HAP-1 (cell line): ENCODE data around the gene HEMK1.
A peak's percentile ranks its signal among the peaks of the same experiment; 100 is the strongest.

Experiments used
- DNase-seq, 2 experiments: peaks; one replicate each; pipeline ENCODE4 v3.0.0-alpha.2; 2016 to 2020; ENCODE audit warnings: low spot score in 2 of 2
- H3K27me3 ChIP-seq: fragments of 250-450 bp; sonication (Bioruptor Pico); 2 replicates; pipeline ENCODE4 v1.5.1; 2020; ENCODE audit warnings: low read depth, mild to moderate bottlenecking, moderate library complexity
- H3K36me3 ChIP-seq: fragments of 250-450 bp; sonication (Bioruptor Pico); replicated peaks from 2 replicates; pipeline ENCODE4 v1.5.1; 2020; ENCODE audit warnings: mild to moderate bottlenecking
- H3K4me1 ChIP-seq: fragments of 250-450 bp; sonication (Bioruptor Pico); 2 replicates; pipeline ENCODE4 v1.5.1; 2020; ENCODE audit warnings: mild to moderate bottlenecking
- H3K4me3 ChIP-seq: fragments of 250-450 bp; sonication (Bioruptor Pico); 2 replicates; pipeline ENCODE4 v1.5.1; 2020; ENCODE audit warnings: mild to moderate bottlenecking, moderate library complexity
- H3K9me3 ChIP-seq: fragments of 250-450 bp; sonication (Bioruptor Pico); 2 replicates; pipeline ENCODE4 v1.5.1; 2020; ENCODE audit warnings: mild to moderate bottlenecking, moderate library complexity
- in situ Hi-C: fragments of 300-500 bp; cut with MboI; formaldehyde crosslinking; loops from 3 replicates; pipeline ENCODE4 v1.14.3; 2020; ENCODE audit warnings: low sequenced_read_pairs, inconsistent platforms, mixed read lengths

Gene HEMK1

GRCh38 chr3:50626401-50626800, 57.1 kb downstream of the HEMK1 start:
- Histone ChIP-seq H3K4me3 (no peak overlapping the region), H3K4me1 (peaks cover 6% of the 10 kb centered on the region), H3K36me3 (peaks cover 16% of the 10 kb centered on the region), H3K27me3 (no peaks in the 10 kb centered on the region), H3K9me3 (no peaks in the 10 kb centered on the region)
- DNase-seq: no peak
- in situ Hi-C loops: no loop called here

GRCh38 chr3:50627407-50628051, 58.2 kb downstream of the HEMK1 start:
- Histone ChIP-seq H3K4me1 (peaks cover 6% of the 10 kb centered on the region), H3K36me3 (peaks cover 16% of the 10 kb centered on the region), H3K9me3 (no peaks in the 10 kb centered on the region), H3K27me3 (no peaks in the 10 kb centered on the region), H3K4me3 (no peak overlapping the region)
- in situ Hi-C loops: no loop called here
- DNase-seq: peak in 1 of 2 experiments; percentile 41

GRCh38 chr3:50628601-50629000, 59.3 kb downstream of the HEMK1 start:
- no peak for DNase-seq
- Histone ChIP-seq H3K9me3 (no peaks in the 10 kb centered on the region), H3K4me3 (no peak overlapping the region), H3K27me3 (no peaks in the 10 kb centered on the region), H3K36me3 (peaks cover 10% of the 10 kb centered on the region), H3K4me1 (peaks cover 6% of the 10 kb centered on the region)
- in situ Hi-C loops: no loop called here

- Histone ChIP-seq H3K4me3 (no peak overlapping the region), H3K36me3 (peaks cover 3% of the 10 kb centered on the region), H3K4me1 (peaks cover 1% of the 10 kb centered on the region), H3K9me3 (no peaks in the 10 kb centered on the region), H3K27me3 (no peaks in the 10 kb centered on the region)
- no peak for DNase-seq
- in situ Hi-C loops: no loop called here
These were observed 61.1 kb downstream of the HEMK1 start for GRCh38 chr3:50630394-50630793.

- DNase-seq: no peak
- no peaks in the 10 kb centered on the region for H3K27me3 ChIP-seq
- in situ Hi-C loops: no loop called here
- no peak overlapping the region for H3K4me3 ChIP-seq
- no peaks in the 10 kb centered on the region for H3K4me1 ChIP-seq
- H3K9me3 ChIP-seq: no peaks in the 10 kb centered on the region
- no peaks in the 10 kb centered on the region; the same call in 1 of the 2 replicates for H3K36me3 ChIP-seq
These were observed 61.6 kb downstream of the HEMK1 start for GRCh38 chr3:50630877-50631276.

GRCh38 chr3:50632450-50632849, 63.1 kb downstream of the HEMK1 start:
- Histone ChIP-seq H3K4me1 (no peaks in the 10 kb centered on the region), H3K27me3 (no peaks in the 10 kb centered on the region), H3K36me3 (no peaks in the 10 kb centered on the region), H3K9me3 (no peaks in the 10 kb centered on the region), H3K4me3 (no peak overlapping the region)
- in situ Hi-C loops: no loop called here
- no peak for DNase-seq

GRCh38 chr3:50633230-50633790, 64.0 kb downstream of the HEMK1 start:
- no peak for DNase-seq
- H3K36me3 ChIP-seq: no peaks in the 10 kb centered on the region
- in situ Hi-C loops: no loop called here
- no peaks in the 10 kb centered on the region for H3K9me3 ChIP-seq
- H3K27me3 ChIP-seq: no peaks in the 10 kb centered on the region
- H3K4me1 ChIP-seq: no peaks in the 10 kb centered on the region
- H3K4me3 ChIP-seq: no peak overlapping the region

- in situ Hi-C loops: no loop called here
- H3K36me3 ChIP-seq: no peaks in the 10 kb centered on the region
- H3K4me3 ChIP-seq: no peak overlapping the region
- H3K9me3 ChIP-seq: no peaks in the 10 kb centered on the region
- no peaks in the 10 kb centered on the region for H3K4me1 ChIP-seq
- DNase-seq: no peak
- H3K27me3 ChIP-seq: no peaks in the 10 kb centered on the region
These were observed 65.7 kb downstream of the HEMK1 start for GRCh38 chr3:50635066-50635465.

- in situ Hi-C loops: no loop called here
- 0 out of 2 replicates have a peak, but pooled peaks cover 4% of the 10 kb centered on the region for H3K36me3 ChIP-seq
- no peaks in the 10 kb centered on the region for H3K9me3 ChIP-seq
- H3K4me3 ChIP-seq: no peak overlapping the region
- H3K4me1 ChIP-seq: no peaks in the 10 kb centered on the region
- DNase-seq: no peak
- no peaks in the 10 kb centered on the region for H3K27me3 ChIP-seq
These were observed 67.7 kb downstream of the HEMK1 start for GRCh38 chr3:50637011-50637410.

- Histone ChIP-seq H3K4me3 (no peak overlapping the region), H3K4me1 (no peaks in the 10 kb centered on the region), H3K36me3 (peaks cover 5% of the 10 kb centered on the region; the same call in 1 of the 2 replicates), H3K9me3 (no peaks in the 10 kb centered on the region), H3K27me3 (no peaks in the 10 kb centered on the region)
- DNase-seq: no peak
- in situ Hi-C loops: no loop called here
These were observed 68.6 kb downstream of the HEMK1 start for GRCh38 chr3:50637945-50638344.

- Histone ChIP-seq H3K4me3 (no peak overlapping the region), H3K4me1 (no peaks in the 10 kb centered on the region), H3K36me3 (peaks cover 10% of the 10 kb centered on the region), H3K27me3 (no peaks in the 10 kb centered on the region), H3K9me3 (no peaks in the 10 kb centered on the region)
- DNase-seq: no peak
- in situ Hi-C loops: no loop called here
These were observed 69.8 kb downstream of the HEMK1 start for GRCh38 chr3:50639055-50639494.

- Histone ChIP-seq H3K36me3 (peaks cover 20% of the 10 kb centered on the region), H3K27me3 (no peaks in the 10 kb centered on the region), H3K9me3 (no peaks in the 10 kb centered on the region), H3K4me1 (no peaks in the 10 kb centered on the region), H3K4me3 (no peak overlapping the region)
- in situ Hi-C loops: no loop called here
- DNase-seq: no peak
These were observed 73.1 kb downstream of the HEMK1 start for GRCh38 chr3:50642382-50642781.

GRCh38 chr3:50644561-50644960, 75.2 kb downstream of the HEMK1 start:
- in situ Hi-C loops: no loop called here
- Histone ChIP-seq H3K4me1 (no peaks in the 10 kb centered on the region), H3K9me3 (no peaks in the 10 kb centered on the region), H3K27me3 (no peaks in the 10 kb centered on the region), H3K4me3 (no peak overlapping the region), H3K36me3 (peaks cover 34% of the 10 kb centered on the region)
- no peak for DNase-seq

GRCh38 chr3:50645378-50645777, 76.1 kb downstream of the HEMK1 start:
- no peaks in the 10 kb centered on the region for H3K27me3 ChIP-seq
- H3K4me3 ChIP-seq: no peak overlapping the region
- H3K9me3 ChIP-seq: no peaks in the 10 kb centered on the region
- DNase-seq: no peak
- peaks cover 34% of the 10 kb centered on the region for H3K36me3 ChIP-seq
- in situ Hi-C loops: no loop called here
- H3K4me1 ChIP-seq: no peaks in the 10 kb centered on the region
